Bone marrow (tissue), 2 donors: Measurements from ENCODE around the gene MED17.

Experiments
- DNase-seq, 2 donors: peaks; one replicate each; lab custom pipeline; 2025; lab: John Stamatoyannopoulos, UW

MED17 gene

DNA sequence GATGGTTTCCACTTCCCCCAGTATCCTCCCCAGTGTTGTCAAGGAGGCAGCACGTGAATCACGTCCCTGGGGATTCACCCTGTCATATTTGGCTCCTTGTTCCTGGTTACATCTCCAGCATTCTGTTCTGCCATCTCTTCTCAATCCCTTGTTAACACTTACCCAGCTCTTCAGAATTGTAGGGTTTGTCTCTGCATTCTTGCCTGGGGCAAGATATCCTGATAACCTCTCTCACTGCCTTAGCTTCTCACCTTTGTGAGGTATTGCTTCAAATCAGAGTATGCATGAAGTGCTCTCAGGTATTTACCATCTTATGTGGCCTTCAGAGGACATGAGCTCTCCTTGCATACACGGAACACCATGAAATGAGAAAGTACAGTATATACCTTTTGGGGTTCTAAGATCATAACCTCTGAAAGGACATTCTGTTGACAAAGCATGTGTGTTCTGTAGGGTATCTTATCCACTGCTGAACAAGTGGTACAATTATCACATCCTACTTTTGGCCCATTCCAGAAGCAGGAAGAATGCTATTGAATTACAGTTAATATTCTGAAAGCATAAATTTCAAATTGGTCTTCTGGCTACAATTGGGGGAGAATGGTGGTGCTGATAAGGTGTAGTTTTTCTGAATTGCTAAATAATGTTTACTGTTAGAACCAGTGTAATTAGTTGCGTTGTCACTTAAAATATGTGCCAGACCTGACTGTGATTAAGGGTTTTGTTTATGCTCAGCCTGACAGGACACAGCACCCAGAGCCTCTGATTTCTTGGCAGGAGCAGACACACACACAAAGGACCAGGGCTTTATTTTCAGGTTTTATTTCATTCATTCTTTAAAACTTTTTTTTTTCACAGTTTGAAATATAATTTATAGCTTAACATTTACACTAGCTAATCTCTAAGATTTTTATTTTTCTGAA lies 33.6 kb downstream of the MED17 start:
- DNase-seq = no peak

DNA sequence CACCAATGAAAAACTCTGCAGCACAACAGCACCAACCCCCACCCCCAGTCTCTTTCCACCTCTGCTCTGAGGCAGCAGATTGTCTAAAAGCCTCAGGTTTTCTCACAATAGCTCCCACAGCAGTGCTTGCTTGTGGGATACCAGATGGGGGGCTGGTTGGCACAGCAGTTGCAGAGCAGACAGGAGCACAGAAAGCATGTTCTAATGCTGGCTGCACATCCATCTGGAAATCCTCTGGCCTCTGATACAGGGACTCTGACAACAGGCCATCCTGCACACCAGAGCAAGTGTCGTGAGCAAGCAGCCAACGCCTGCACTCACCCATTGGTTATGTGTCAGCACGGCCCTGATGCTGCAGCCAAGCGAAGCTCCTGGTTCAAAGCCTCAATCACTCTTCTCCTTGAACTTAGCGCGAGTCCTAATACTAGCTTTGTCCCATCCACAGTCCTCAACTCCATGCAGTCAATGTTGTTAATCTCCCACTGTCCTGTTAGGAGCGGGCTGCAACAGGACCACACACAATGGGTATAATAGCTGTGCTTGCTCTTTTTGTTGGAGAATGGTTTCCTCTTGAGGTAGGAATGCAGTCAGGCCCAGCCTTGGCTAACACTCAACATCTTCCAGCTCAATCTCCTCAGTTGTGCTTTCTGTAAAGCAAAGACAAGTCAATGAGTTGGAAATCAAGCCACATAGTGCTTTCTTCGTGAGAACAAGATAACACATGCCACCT lies 36.0 kb downstream of the MED17 start:
- DNase-seq = no peak

DNA sequence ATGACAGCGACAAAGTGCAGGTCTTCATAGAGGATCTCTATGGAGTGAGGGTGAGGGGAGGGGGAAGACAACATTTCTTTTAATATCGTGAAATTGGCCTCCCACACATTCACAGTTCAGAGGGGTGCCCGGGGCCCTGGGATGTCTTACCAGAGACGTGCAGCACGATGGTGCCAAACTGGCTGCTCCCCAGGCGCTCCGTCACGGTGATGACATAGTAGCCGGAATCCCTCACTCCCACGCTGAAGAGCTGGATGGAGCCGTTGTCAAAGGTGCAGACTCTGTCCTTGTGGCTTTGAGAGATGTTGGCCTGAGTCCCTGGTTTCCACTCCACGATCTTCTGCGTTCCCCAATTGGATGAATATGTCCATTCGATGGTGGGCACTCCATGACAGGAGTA lies 36.8 kb downstream of the MED17 start:
- no peak for DNase-seq

DNA sequence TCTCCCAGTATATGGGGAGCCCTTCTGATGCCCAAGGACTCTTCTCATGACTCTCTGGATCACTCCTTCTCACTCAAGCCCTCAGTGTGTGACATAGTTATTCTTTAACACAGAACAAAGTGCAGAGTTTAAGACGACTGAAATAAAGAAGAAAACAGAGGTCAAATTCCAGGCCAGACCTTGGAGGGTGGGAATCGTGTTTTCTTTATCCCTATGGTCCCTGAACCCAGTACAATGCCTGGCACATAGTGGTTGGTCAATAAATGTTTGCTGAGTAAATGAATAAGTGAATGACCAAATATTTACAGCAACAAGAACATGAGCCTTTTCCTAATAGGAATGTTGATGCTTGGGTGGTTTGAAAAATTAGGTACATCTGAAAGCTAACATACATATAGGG lies 37.5 kb downstream of the MED17 start:
- DNase-seq = no peak

DNA sequence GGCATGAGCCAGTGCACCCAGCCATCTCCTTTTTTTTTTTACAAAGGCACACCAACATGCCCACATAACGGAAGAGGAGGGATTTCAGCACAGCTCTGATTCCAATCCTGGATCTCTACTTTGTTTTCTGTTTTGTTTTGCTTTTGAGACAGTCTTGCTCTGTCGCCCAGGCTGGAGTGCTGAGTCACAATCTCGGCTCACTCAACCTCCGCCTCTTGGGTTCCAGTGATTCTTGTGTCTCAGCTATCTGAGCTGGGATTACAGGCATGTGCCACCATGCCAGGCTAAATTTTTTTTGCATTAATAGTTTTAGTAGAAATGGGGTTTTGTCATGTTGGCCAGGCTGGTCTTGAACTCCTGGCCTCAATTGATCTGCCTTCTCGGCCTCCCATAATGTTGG lies 38.3 kb downstream of the MED17 start:
- DNase-seq = no peak

DNA sequence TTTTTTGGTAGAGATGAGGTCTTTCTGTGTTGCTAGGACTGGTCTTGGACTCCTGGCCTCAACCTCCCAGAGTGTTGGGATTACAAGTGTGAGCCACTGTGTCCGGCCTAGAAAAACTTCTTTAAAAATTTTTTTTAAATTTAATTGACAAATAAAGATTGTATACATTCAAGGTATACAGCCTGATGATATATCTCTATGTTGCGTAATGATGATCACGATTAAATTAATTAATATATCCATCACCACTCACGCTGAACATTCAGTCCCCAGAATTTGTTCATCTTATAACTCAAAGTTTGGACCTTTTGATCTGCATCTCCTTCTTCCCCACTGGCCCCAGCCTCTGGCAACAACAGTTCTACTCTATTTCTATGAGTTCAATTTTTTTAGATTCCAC lies 39.1 kb downstream of the MED17 start:
- DNase-seq = no peak

DNA sequence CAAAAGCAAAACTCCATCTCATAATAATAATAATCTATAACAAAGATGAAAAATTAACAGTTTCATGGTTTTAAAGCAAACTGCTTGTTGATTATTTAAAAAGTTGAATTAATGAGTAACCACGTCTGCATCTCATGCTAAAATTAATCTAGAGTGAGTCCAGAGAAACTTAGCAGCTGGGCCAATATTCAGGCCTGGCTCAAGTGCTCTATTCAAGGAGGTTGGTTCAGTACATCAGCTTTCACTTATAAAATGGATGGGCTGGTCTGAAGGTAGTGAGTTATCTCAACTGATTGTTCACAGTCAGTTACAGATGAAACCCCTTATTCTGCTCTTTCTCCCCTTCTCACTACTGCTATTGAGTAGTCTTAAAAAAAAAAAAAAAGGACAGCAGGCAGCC lies 43.3 kb downstream of the MED17 start:
- no peak for DNase-seq

DNA sequence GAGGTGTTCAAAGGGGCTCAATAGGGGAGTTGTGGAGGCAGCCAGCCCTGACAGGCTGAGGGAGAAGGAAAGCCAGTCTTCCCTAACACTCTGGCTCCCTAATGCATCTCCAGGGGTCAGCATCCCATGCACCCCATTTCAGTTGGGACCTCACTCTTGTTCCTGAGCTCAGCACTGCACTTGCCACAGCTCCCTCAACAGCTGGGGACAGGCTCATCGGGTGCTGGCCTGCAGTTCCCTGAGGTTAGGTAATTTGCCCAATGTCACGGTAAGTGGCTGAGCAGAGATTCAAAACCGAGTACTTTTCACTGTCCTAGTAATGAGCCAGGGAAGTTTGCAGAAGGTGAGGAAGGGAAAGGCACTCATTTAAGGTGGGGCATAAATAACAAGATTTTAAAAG lies 45.5 kb downstream of the MED17 start:
- DNase-seq = no peak

DNA sequence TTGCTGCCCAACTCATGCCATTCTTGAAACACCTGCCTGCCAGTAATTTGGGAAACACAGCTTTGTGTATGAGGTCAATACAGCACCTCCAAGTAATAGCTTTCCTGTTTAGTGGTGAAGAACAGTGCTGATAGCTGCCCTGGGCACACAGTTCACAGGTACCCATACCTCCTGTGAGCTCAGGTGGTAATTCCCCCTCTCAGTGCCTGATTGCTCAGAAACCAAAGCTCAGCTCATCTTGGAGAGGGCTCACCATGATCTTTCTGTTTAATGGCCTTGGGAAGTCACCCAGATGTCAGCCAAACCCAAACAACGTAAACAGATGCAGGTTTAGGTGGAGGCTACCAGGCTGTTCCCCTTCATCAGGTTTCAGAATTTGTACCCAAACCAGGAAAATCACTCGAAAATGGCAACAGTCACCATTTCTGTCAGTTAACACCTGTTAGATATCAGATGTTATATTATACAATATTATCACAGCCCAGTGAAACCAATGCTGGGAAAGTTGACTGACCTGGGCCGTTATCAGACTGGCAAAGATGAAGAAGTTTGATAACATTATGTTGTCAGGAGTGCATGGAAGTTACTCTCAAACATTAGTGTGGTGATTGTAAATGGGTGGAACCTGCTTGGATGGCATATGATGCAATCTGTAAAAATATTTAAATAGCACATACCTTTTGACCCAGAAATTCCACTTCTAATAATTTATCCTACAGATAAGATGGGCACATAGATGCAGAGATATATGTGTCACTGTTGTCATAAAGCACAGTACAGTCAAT lies 47.5 kb downstream of the MED17 start:
- no peak for DNase-seq

DNA sequence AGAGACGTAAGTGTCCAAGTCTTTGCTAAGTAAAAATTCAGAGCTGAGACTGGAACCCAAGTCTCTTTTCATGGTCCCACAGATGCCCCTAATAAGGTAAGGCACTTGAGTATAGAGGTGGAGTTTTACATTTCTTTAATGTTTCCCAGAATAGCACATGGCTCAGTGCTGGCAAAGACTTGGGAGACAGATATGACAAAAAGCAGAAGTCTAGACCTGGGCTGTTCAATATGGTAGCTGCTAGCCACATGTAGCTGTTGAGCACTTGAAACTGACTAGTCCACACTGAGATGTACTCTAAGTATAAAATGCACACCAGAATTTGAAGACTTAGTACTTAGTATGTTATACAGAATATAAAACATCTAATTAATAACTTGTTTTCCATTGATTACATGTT lies 48.7 kb downstream of the MED17 start:
- DNase-seq = no peak

DNA sequence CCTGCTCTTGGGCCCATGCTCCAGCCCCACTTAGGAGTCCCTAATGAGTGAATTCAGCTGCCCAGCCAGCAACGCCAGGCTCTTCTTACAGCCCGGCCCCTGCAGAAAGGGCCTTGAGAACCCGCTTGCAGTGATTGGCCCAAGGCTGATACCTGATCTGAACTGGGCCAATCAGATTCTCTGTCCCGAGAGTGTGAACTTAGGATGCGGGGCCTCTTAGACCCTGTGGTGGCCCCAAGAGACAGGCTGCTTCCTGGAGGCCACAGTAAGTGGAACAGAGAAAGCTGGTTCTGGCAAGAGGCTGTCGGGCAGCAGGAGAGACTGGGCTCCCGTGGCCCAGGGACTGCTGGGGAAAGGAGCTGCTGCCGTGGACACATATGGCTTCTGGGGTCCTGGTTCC lies 54.9 kb downstream of the MED17 start:
- no peak for DNase-seq

DNA sequence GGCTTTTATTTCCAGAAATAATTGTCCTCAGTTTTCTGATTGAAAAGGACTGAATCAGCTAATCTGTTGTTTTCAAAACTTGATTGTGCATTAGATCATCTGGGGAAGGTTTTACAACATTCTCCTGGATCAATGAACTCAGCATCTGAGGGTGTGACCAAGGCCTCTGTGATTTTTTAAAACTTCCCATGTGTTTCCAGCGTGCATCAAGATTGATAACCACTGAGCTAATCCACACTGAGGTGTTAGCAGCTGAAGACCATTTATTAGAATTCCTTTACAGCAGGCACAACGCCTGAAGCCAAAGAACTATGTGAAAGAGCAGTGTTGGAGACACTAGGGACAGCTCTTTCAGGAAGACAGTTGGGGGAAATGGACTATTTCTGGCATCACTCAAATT lies 56.1 kb downstream of the MED17 start:
- no peak for DNase-seq

DNA sequence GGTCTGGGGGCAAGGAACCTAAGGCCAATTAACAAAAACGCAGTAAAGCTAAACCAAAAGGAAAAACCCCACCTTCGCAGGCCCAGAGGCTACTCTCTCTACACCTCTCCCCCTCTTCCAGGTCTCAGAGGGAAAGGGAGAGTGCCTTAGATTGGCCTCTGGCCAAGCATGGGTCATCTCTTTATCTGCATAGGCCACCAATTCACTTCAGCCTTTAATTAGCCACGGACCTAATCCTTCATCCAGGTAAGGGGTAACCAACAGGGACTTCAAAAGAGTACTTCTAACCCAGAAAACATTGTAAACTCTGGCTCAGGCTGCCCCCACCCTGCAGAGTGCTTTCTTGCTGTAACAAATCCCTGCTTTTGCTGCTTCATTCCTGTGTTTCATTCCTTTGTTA lies 56.9 kb downstream of the MED17 start:
- no peak for DNase-seq

DNA sequence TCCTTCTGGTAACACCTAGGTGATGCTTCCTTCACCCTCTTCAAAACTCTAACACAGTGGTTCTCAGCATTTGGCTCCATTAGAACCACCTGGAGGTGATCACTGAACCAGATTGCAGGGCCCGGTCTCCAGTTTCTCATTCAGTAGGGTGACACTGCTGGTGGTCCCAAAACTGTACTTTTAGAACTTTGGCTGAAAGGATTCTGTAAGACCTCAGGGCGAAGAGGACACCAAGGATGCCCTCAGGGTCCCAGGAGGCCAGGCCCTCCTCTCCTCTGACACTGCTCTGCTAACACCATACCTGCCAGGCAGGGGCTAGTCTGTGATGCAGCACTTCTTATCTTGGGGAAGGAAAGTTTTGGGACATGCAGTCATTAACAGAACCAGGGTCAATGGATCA lies 57.4 kb downstream of the MED17 start:
- no peak for DNase-seq

DNA sequence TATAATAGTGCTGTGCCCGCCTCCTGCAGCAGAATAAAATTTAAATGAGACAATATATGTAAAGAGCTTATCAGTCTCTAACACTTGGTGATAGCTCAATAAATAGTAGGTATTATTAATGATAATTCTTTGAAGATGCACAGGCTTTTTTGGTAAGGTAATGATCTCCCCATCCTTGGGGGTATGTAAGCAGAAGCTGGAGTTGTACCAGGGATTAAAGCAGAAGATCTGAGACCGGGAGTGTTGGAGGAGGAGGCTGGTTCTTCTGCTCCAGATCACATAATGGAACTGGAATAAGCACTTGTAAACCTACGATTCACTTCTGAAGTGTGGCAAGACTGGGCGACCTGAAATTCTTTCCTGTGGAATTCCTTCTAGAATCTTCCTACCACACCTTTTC lies 58.0 kb downstream of the MED17 start:
- DNase-seq = no peak

DNA sequence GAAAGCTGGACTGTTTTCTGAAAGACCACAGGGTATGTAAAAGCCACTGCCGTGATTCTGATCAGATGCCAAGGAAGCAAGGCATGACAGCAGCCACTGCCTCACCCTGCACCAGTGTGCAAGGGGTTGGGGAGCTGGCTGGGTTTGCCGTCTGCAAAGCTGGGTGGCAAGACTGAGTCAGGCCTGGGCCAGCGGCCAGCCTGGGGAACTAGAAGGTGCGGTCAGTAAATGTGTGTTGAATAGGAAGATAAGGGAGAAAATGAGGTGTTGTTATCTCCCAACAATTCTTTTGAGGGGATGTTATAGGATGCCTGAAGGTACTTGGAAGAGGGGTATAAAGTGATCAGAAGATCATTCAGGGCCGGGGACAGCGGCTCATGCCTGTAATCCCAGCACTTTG lies 58.4 kb downstream of the MED17 start:
- no peak for DNase-seq

DNA sequence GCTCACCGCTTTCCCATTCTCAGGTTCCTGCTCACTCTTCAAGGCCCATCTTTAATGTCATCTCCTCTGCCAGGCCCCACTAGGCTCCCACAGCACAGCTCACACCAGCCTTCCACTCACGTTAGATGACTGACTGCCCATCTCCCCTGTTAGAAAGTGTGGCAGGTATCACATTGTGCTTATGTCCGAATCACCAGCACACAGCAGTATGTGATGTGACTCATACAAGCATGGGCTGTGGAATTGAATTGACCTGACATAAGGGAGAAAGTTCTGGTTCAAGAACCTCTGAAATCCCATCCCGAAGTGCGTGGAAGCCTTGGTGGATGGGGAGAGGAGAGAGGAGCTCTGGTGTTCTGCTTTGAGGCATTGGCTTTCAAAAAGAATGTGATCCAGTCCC lies 59.8 kb downstream of the MED17 start:
- no peak for DNase-seq

DNA sequence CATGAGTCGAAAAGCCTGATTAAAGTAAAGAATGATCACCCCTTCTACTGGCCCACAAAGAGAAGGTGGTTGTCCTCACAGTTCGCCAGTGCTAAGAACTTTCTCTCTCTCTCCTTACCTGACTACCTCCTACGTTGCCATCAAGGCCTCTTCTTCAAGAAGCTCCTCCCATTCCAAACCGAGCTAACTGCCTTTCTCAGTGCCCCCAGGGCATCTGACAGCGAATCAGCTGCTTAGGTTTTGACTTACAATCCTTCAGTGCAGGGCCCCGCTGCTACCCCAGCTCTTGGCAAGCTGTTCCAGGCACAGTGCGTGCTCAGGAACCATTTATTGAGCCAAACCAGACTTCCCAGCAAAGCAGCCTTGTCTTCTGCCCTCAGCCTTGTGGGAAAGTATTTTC lies 60.5 kb downstream of the MED17 start:
- no peak for DNase-seq

DNA sequence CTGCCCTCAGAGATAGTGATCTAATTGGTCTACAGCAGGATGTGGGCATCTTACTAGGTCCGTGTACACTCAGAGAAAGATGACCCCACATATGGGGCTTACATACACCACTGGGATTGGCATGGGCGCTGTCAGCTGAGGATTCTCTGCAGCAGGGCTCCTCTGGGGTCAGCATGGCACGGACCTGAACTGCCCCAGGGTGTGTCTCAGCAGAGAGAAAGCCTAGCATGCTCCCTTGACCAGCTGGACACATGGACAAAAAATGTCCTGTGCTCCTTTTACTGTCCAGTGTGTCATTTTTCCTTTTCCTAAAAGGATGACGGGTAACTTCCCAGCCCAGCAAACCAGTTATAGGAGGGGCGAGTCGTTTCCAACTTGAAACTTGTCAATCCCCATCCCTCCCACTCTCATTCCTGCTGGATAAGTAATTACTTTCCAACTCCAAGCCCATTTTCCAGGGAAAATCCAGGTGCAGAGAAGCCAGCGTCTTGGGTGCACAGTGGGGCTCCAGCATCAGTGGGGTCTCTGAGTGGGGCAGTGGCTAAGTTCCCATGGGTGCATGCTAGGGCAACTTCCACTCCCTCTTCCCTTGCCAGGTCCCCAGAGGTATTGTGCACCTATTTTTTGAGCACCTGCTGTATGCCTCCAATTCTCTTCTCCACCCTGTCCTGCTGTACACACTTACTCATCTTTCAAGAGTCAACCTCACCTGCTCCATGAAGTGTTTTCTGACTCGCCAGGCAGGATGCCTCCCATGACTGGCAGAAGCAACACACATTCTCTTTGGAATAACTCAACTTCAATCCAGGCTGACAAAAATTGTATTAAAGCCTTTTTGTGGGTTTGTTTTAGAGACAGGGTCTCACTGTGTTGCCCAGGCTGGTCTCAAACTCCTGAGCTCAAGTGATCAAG lies 61.4 kb downstream of the MED17 start:
- no peak for DNase-seq

DNA sequence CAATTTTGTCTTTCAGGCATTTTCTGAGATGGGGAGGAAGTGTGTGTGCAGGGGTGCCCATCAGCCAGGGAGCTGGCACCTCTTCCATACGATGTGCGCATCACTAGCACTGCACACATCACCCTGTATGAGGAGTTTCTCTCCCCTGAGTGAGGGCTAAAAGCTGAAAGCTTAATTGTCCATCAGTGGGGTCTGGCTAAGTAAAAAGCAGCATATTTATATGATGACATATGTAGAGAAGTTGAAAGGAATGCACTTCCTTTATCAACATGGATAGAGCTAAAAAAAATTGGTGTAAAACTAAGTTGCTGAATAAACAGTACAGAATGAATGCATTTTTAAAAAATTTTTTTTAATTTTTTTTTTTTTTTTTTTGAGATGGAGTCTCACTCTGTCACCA lies 62.3 kb downstream of the MED17 start:
- DNase-seq = no peak

DNA sequence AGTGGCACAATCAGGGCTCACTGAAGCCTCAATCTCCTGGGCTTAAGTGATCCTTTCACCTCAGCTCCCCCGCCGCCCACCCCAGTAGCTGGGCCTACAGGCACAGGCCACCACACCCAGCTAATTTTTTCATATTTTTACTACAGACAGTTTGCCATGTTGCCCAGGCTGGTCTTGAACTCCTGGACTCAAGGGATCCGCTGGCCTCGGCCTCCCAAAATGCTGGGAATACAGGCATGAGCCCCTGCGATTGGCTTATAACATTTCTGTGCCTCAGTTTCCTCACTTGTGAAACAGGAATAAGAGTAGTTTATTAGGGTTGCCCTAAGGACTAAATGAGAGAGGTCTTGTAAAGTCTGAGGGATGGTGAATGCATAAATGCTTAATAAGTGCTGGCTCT lies 65.1 kb downstream of the MED17 start:
- DNase-seq = no peak
